Endothelial cell of umbilical vein (primary cell): Measurements from ENCODE around the gene CALN1.

ENCODE experiments used
- CTCF ChIP-seq, 2 donors: IDR thresholded peaks; 1 replicate in 1 of 2; 2 replicates in 1 of 2; pipeline ENCODE4 v1.5.1; 2011; ENCODE audit warnings: low read length in 2 of 2, mild to moderate bottlenecking in 2 of 2, moderate library complexity in 2 of 2, control low read depth in 1 of 2, inconsistent platforms in 1 of 2, low read depth in 1 of 2; ENCODE audit not compliant: insufficient read depth in 1 of 2; ENCODE audit errors: extremely low read depth in 1 of 2
- EZH2 ChIP-seq: IDR thresholded peaks from 2 replicates; pipeline ENCODE4 v1.6.1; 2012; ENCODE audit warnings: borderline replicate concordance, low read depth, mild to moderate bottlenecking, moderate library complexity, low read length, inconsistent platforms; ENCODE audit not compliant: severe bottlenecking

DNA sequence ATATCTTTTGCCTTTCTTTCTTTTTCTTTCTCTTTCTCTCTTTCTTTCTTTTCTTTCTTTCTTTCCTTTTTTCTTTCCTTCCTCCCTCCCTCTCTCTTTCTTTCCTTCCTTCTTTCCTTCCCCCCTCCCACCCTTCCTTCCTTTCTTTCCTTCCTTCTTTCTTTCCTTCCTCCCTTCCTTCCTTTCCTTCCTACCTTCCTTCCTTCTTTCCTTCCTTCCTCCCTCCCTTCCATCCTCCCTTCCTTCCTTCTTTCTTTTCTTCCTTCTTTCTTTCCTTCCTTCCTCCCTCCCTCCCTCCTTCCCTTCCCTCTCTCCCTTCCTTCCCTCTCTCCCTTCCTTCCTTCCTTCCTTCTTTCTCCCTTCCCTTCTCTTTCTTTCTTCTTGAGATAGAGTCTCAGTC lies 25.5 kb upstream of the CALN1 start:
- TF ChIP-seq CTCF (IDR thresholded peaks at IDR 0.05; ENCODE audit: extremely low read depth in 1 of 2, insufficient read depth in 1 of 2, low read depth in 1 of 2, low read length in 2 of 2) (no peak), EZH2 (no peak)
